Retina (tissue), 1 donor: Measurements from ENCODE around the gene PTPRD.
"Not testable (repeated sequence)": the region's sequence is repeated elsewhere in the genome, so short reads cannot be mapped to it uniquely, and the experiment has no call there.

Source experiments
- DNase-seq: peaks from one replicate; pipeline ENCODE4 v3.0.0-alpha.2; 2016

PTPRD gene

DNA sequence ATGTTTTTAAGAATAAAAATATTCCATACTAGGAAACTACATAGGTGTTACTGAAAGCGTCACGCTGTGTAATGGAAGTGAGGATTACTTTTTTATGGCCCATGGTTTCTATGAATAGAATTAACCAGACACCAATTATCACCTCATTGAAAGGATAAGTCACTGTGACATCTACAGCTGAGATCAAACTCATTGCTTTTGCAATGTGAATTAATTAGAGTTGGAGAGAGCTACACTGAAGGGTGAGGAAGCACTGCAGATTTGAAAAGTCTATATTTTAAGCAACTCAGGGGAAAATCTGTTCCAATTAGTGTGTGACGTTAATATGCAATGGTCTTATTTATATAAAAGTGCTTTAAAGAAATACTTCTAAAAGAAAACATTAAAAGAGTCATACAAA lies 1513.2 kb downstream of the PTPRD start:
- no peak for DNase-seq

GRCh38 chr9:9097254-9097653 lies 1515.5 kb downstream of the PTPRD start:
- not testable (repeated sequence) for DNase-seq

- DNase-seq = no peak
Observed at GRCh38 chr9:9091387-9091786, 1521.4 kb downstream of the PTPRD start.

DNA sequence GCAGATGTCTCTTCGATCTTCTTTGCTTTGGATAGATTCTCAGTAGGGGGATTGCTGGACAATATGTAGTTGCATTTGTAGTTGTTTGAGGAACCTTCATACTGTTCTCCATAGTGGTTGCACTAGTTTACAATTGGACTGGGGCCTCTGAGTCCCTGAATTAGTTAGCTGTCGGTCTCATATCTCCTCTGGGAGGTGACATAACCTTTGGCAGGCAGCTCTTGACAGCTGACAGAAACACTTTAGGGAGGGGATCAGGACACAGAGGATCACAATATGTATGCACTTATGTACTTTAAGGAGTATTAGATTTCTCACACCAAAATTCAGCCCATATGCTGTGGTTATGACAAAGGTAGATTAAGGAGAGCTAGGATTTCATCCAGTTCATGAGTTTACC lies 1533.3 kb downstream of the PTPRD start:
- DNase-seq = no peak

DNA sequence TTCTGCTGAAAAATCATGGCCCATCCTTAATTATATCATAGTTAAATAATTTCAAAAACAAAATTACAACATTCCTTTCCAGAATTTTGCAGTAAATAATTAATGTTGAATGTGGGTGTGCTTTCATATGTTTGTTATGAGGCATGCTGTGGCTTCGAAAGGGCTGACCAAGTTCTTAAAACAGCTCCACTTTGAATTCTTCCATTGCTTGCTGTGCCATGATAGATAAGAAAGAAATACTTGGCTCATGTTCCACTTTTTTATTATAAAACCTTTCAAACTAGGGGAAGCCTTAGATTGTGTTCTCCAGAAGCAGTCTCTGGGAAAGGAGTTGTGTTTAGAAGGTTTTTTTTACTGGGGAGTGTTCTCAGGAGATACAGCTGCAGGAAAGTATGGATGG lies 1534.5 kb downstream of the PTPRD start:
- no peak for DNase-seq

DNA sequence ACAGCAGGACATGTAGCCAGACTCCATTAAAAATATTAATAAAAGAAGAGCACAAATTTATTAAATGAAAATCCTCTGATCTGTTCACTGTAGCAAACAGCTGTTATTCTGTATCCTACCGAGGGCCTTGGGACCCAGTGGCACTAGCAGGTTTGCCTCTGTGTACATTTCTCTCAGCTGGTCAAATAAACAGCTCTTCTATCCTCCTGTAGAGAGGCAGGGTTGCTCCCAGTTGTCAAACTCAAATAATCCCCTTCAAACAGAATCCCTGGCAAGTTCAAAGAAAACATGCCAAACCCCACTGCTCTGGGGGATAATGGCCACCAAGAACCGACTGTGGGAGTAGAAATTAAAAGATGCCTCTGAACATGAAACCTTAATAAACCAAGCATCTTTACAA lies 1551.2 kb downstream of the PTPRD start:
- no peak for DNase-seq

GRCh38 chr9:9054354-9054992 lies 1558.3 kb downstream of the PTPRD start:
- no peak for DNase-seq

DNA sequence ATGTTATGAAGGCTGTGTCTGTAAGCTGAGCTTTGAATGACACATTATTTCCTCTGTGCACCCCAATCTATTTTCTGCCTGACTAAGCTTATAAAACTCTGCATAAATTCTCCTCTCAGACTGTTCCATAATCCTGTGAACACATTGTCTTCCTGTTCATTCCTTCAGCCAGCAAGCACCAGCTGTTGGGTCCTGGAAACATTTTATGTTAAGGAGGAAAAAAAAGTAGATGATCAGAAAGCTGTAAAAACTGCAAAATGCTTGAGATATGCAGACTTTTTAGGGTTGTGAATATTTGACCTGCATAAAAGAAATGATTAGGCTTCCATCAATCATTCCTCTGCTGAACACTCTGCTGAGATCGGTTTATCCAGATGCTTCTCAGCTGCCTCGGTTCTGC lies 1567.2 kb downstream of the PTPRD start:
- DNase-seq = no peak

DNA sequence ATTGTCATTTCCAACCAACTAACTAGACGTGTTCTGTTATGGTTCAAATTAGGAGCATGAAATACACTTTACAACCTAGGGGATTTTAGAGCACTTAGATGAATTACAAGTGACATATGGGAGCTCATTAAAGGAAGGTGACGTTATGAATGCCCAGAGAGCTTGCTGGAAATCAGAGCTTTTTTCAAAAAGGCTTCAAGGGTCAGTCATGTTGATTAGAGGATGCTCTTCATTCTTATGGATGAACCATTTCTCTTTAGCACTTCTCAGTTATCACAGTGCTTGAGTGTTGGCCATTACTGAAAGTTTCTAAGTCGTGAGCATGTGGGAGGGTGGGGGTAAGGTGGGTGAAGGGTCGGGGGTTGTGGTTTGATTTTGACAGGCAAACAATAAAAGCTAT lies 1567.7 kb downstream of the PTPRD start:
- peak; percentile 65 for DNase-seq

DNA sequence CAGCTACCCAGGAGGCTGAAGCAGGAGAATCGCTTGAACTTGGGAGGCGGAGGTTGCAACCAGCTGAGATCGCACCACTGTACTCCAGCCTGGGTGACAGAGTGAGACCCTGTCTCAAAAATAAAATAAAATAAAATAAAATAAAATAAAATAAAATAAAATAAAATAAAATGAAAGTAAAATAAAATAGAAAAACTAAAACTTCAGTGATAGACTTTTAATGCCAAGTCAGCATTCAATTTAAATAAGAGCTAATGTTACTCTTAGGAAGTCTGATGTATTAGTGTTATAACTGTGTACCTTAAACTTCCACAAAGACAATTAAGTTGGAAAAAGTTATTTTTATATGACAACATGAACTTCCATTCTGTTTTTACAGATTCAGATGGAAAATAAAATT lies 1569.0 kb downstream of the PTPRD start:
- not testable (repeated sequence) for DNase-seq

DNA sequence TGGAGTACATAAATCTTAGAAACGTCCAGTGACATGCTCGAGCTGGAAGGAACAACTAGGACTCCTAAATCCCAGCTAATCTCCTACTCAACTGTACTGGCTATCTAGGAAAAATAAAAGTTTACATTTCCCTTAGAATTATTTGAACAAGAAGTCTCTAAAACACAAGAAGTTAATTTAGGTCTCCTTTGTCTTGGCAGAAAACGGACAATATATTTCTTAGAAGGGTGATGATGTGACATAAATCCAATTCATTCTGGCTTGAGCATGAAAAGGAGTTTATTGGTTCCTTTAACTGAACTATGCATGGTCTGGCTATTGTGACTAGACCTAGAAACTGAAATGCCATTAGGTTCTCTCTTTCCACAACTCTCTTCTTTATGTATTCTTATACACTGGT lies 1571.0 kb downstream of the PTPRD start:
- DNase-seq = no peak

DNA sequence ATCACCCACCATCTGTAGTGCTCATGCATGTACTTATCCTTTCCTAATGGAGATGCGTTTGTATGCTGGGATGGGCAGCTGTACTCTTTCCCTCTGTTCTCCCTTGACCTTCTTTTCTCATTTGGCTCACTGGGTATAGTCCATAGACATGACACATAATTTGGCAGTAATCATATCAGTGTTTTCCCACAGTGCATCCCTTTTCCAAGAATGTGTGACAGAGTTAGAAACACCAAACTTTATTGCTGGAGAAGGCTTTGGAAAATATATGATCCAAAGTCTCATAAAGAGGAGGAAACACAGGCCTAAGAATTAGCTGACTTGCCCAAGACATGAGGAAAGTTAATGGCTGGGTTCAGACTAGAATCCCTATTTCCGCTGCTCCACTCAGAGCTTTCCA lies 1579.8 kb downstream of the PTPRD start:
- no peak for DNase-seq

DNA sequence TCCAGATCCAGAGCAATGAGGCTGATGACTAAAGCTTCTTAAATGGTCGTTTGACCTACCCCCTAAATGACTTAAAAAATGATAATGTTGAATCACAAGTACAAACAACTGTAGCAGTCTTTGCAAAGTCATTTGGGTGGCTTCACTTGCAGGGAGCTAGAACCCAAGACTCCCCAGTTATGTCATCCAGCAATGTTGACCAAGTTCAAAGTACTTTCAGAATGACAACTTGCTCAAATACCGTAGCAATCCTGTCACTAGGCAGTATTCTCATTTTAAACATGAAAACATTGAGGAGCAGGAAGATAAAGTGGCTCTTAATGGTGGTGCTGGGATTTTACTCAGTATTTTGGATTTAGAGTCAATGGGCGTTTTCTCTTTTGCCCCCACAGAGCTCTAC lies 1596.2 kb downstream of the PTPRD start:
- DNase-seq = no peak

DNA sequence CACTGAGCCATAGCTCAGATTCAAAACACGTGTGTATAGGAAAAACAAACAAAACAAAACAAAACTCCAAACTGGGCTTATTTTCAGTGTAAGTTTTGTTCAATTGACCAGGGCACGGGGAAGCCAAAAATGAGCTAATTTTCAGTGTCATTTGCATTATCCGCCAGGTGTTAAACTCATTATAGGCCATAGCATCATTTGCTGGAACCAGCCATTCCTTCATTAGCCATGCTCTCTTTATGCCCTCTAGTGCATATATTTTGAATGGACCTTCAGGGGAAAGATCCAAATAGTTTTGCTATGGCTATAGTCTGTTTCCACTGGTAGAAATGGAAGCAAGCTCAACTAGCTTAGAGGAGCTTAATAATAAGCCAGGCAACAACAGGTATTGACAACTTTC lies 1608.0 kb downstream of the PTPRD start:
- DNase-seq = no peak

DNA sequence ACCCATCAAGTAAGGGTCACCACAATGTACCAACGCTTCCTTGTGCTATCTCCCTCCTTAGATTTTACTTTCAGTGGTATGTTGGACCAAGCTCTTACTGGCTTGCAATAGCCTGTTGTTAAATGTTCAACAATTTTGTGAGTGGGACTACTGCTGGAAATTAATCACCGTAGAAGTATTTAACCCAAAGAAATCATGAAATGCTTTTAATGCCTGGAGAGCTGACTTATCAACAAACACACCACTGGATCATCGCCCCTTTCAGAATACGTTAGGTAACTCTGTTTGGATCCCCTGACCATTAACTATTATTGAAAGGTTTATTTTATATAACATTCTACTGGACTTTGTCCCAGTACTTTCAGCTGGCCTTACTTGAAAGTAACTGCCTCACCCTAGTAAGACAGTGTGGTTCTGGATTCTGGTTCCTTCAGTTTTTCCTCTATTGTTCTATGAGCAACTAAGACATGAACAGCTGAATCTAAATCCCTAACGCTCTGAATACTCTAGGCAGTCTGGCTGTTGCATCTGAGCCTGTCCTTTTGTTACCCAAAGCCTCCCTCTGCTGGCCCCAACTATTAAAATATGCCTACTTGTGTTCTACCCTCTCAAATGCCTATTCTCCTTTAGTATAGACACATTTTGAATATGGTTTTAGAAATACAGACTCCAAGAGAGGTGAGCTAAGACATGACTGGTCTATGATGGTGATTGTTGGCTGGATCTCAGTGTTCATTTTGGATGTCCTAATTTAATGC lies 1609.8 kb downstream of the PTPRD start:
- DNase-seq = peak; percentile 7

DNA sequence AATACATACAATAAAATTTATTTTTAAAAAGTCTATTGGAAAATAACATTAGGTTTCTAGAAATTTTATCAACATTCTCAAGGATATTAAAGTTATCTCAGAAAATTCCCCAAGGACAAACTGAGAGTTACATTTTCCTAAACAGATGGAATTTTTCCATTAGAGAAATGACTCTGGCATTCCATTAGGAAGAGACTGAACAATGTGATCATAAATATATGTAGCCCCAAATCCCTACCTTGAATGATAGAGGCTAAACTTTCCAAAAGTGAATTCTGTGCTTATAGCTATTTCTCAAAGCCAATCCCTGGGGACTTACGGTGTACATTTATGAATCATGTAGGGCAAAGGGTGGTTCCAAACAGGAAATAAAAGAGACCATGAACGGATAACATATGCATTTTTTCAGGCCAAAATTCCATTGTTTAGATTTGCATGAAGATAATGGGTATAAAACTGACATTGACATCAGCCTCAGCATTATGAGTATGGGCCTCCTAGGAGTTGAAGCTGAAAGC lies 1632.2 kb downstream of the PTPRD start:
- no peak for DNase-seq

GRCh38 chr9:8978334-8978733 lies 1634.5 kb downstream of the PTPRD start:
- DNase-seq = no peak

- not testable (repeated sequence) for DNase-seq
Observed at GRCh38 chr9:8968350-8968749, 1644.5 kb downstream of the PTPRD start.

GRCh38 chr9:8963885-8964284 lies 1648.9 kb downstream of the PTPRD start:
- DNase-seq = no peak

DNA sequence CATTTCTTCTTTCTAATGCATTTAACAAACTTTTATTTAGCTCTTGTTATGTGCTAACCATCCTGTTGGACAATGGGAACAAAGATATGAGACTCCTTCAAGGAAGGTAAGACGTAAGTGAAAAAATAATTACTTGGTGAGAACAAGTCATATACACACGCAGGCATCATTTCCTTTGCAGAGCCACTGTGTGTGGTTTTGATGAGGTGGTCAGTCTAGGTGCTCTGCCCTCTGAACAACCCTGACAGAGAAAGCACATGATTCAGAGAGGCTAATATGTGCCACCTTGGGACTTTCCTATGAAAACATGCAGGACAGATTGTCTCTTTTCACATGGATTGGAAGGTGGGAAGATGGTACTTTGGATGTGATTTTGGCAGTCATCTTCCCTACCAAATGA lies 1650.7 kb downstream of the PTPRD start:
- DNase-seq = no peak

DNA sequence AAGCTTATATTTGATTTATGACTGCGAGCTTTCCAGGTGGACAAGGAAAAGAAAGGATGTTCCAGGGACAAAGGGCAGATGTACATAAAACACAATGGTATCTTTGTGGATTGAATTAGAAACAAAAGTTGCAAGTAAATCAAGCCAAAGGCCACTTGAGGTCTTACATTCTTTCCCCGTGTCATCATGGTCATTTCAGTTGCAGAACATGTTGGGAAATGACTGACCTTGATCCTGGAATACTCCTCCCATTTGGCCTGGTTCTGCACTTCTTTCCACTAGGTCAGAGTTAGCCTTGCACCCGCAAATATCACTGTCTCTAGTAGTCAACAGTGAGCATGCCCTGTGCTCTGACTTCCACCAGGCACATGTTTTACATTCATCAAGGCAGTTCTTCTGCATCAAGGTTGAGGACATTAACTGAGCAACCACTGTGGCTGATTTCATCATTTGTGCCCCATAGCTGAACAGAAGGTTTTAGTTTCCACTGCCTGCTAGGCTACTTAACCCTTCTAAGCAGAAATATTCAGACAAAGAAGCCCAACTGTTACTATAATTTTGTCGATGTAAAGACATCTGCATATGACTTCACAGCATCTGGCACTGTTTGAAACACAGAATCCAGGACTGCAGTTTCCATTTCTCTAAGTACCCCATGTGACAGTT lies 1651.5 kb downstream of the PTPRD start:
- no peak for DNase-seq

DNA sequence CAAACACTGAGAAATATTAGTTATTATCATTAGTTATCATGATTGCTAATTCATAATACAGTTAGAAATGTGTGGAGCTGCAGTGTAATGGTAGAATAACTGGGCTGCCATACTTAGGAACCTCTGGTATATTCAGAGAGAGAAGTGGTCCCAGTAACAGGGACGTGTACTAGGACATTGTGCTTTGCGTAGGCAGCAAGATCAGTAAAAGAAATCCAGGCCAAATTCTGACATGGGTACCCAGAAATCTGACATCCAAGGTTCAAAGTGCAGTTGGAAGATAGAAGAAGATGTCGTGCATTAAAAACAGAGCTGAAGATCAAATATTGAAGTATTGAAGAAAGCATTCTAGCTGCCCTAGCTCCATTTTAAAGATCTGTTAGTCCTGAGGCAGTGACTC lies 1652.5 kb downstream of the PTPRD start:
- DNase-seq = no peak

DNA sequence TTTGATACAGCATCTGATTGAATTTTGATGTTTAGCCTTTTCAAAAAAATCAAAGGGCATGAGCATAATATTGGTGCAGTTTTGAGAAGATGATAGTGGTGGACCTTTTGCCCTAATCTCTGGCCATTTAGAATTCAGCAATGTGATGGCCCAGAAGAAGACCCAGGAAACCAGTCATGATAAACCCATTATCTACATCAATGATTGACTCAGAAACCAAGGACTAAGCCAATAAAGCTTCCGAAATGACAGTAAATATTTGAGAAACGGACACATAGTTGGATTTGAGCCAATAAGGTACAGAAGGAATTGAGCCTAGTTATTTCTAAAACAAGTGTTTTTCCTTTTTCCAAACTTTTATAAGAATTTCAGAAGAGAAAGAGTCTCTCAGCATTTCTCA lies 1654.4 kb downstream of the PTPRD start:
- DNase-seq = no peak

- no peak for DNase-seq
Observed at GRCh38 chr9:8955315-8955714, 1657.5 kb downstream of the PTPRD start.
